MV-4-11 (cell line): Measurements from ENCODE around the gene C13orf46.
"Not testable (repeated sequence)": the region's sequence is repeated elsewhere in the genome, so short reads cannot be mapped to it uniquely, and the experiment has no call there.

Source experiments
- DNase-seq: peaks from one replicate; lab custom pipeline; 2025; lab: John Stamatoyannopoulos, UW

The C13orf46 gene

DNA sequence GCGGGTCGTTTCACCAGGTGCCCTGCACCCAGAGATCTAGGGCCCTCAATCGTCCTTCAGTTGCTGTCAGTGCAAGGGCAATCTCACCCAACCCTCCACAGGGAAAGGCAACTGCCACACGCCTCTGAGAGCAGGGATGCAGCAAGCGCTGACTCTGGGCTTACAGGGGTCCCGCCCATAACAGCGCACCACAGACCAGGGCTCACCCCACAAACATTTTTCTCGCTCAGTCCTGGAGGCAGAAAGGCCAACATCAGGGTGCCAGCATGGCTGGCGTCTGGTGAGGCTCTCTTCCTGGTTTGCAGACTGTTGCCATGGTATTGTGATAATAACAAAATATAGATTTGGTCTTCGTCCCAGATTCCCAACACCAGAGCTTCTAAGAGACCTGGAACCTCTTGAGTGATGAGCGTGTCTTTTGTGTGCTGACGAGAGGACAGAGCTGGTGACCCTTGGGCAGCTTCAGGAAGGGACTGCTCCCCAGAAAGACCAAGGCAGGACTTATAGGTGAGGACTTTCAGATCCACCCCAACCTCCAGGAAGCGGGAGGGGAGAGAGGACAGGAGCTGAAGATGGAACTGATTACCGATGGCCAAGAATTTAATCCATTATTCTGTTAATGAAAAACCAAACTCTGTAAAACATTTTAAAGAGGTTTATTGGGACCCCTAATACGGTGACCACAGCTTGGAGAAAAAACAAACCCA lies 51.3 kb downstream of the C13orf46 start:
- DNase-seq: no peak

GRCh38 chr13:113921763-113922162 lies 52.1 kb downstream of the C13orf46 start:
- DNase-seq: no peak

DNA sequence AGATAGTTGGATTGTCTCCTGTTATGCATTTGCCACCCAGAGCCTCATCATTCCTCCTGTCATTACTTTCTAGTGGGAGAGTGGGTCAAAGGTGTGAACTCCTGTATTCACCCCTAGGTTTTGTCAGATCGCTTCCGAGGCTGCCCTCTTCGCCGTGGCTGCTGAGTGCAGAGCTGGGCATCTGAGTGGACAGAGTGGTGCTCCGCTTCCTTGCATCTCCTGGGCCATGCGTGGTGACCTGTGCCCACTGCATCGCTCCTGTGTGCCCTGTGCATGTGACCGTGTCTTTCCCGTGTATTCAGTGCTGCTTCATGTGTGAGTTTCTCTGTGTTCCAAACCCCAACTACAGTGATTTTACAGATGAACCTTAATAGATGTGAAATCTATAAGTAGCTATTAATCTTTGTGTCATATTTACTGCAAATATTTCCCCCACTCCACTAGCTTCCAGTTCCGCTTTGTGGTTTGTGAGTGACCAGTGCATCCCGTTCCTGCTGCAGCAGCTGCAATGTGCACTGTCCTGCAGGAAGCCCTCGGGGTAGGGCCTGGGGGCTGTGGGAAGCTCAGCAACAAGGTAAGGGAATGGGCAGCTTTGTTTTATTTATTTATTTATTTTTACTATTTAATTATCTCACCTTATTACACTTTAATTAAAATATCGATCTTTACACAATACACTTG lies 53.1 kb downstream of the C13orf46 start:
- DNase-seq: peak; percentile 80

DNA sequence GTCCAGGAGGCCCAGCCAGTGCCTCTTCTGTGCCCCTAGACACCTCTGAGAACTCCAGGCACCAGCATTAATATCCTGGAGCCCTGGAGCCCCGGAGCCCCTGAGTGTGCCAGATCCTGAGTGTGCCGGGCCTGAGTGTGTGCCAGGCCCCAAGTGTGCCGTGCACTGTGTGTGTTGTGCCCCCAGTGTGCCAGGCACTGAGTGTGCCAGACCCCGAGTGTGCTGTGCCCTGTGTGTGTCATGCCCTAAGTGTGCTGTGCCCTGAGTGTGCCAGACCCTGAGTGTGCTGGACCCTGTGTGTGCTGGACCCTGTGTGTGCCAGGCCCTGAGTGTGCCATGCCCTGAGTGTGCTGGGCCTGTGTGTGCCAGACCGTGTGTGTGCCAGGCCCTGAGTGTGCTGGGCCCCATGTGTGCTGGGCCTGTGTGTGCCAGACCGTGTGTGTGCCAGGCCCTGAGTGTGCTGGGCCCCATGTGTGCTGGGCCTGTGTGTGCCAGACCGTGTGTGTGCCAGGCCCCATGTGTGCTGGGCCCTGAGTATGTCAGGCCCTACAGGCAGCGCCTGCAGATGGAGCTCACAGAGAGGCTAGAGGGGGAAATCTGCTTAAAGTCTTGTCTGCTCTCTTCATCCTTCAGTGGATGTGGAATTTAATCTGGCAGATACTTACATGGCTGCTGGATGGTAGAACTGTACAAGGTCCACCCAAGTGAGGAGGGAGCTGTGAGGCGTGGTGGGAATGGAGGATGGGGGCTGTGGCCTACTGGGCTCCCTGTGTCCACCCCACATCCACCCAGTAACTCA lies 53.9 kb downstream of the C13orf46 start:
- peak; percentile 19 for DNase-seq

DNA sequence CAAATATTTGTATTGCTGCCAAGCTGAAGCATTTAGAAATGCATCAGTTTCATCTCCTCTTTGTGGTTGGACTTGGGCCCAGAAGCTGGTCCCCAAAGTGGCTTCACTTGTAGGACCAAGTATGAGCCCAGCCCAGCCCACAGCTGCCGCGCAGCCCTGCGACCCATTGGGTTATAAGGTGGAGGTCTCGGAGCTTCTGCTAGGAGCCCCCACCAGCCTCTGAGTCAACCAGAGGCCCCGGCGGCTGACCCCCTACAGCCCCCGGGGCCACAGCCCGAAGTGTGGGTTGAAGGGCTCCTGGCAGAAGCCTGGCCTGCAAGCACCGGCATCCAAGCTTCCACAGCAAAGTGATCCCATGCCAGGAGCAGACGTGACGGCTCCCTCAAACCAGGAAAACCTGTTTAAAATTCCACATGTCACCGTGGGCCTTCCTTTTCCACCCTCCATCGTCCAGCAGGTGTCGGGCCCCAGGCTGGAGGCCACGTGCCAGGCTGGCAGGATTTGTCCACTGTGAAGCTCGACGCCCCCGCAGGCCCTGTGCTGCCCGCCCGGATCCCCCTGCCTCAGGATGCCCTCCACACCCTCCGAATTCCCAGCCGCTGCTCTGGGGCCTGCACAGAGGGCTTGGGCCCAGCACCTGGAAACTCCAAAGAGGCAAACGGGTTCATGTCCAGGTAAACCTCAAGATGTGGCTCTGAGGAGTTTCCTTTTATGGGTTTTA lies 54.7 kb downstream of the C13orf46 start:
- peak; percentile 45 for DNase-seq

- no peak for DNase-seq
Measured at GRCh38 chr13:113918580-113918979, 55.3 kb downstream of the C13orf46 start.

DNA sequence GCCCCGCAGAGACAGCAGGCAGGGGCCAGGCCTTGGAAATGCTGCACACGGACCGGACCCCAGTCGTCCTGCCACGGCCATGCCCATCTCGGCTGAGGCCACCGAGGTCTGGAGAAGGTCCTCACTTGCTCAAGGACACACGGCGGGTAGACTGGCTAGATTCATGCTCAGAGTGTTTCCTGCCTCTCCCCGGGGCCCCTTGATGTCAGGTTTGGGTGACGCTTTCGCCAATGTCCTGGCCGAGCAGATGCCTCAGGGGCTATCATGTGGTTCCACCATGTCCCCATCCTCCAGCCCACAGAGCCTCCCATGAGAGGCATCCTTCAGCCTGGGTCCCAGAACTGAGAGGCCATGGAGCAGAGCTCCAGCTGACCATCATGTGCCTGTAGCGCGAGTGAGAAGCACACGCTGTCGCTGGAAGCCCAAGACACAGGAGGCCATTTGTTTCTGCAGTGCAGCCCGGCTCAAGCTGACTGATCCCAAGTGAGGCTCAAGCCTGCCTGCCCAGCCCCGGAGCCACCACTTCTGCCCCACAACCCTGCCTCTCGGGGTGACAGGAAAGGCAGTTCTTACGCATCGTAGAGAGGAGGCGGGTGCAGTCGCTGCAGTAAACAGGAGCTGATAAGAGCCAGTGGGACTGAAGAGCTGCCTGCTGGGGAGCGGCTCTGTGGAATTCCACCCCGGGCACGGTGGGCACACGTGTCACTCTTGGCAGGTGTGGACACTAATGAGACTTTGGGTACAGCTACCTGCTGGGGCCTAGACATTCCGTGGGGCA lies 56.1 kb downstream of the C13orf46 start:
- no peak for DNase-seq

DNA sequence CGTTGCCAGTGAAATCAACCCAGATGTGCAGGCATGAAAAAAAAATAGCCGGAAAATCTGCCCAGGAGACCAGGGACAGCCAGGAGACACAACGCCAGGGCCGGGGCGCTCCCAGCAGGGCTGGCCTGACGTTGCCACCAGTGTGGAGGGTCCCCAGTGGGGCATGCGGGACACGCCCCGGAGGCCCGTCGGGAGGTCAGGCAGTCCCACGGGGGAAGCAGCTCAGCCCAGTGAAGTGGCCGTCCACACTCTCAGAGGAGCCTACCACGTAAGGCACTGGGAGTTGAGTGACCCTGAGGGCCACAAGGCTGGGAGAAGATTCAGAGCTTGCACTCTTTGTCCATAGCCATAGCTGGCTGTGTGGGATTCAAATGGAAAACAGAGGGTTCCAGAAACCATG lies 56.8 kb downstream of the C13orf46 start:
- no peak for DNase-seq

DNA sequence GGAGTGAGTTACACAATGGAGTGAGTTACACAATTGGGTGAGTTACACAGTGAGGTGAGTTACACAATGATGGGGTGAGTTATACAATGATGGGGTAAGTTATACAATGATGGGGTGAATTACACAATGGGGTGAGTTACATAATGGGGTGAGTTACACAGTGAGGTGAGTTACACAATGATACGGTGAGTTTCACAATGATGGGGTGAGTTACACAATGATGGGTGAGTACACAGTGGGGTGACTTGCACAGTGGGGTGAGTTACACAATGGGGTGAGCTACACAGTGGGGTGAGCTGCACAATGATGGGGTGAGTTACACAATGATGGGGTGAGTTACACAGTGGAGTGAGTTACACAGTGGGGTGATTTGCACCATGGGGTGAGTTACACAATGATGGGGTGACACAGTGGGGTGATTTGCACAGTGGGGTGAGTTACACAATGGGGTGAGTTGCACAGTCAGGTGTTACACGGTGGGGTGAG lies 57.5 kb downstream of the C13orf46 start:
- DNase-seq: peak; percentile 99

DNA sequence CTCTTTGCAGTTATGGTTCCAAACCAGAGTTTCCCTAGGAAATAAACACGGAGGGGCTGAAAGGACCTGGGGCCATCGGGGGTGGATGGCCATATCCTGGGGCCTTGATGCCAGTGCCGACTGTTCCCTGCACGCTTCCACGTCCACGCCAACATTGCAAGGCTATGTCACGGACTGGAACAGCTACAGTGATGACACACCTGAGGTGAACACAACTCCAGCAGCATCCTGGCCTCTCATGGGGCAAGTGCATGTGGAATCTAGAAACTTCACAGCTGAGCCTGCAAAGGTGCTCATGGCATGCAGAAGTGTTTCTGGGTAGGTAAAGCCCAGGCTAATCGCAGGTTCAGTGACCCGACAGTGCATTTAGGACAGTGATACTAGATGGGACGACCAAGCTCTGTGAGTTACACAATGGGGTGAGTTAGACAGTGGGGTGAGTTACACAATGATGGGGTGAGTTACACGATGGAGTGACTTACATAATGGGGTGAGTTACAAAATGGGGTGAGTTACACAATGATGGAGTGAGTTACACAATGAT lies 58.0 kb downstream of the C13orf46 start:
- DNase-seq: no peak

DNA sequence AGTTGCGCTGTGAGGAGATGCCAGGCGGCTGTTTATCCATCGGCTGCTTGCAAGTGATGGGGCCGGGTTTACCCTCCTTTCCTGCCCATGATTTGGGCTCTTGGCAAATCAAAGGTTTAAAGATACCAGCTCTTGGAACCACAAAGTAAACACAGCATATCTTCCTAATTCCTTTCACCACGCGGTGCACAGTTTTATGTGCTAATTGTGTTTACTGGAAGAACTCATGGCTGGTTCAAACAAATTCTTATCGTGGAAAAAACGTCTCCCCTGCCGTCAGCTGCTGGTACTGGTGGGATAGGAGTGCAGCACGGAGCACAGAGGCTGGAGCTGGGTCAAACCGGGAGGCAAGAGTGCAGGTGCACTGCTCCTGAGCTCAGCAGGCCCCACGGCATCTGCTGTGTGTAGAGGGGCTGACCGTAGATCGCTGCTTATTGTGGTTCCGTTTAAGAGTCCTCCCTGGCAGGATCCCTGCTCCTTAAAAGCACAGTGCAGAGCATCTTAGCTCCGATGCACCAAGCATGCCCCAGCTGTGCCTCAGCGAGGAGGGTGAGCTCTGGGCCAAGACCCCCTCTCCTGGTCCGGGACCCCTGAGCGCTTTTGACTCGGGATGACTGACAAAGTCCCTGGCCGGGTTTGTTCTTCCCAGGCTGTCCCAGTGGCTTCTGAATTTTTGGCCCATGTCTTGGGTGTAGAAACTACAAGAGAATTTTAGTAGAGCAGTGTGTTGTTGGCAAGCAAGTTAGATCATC lies 58.7 kb downstream of the C13orf46 start:
- DNase-seq: peak; percentile 58

GRCh38 chr13:113914333-113915011 lies 59.4 kb downstream of the C13orf46 start:
- DNase-seq: no peak

- not testable (repeated sequence) for DNase-seq
Measured at GRCh38 chr13:113913838-113914237, 60.0 kb downstream of the C13orf46 start.

- not testable (repeated sequence) for DNase-seq
Measured at GRCh38 chr13:113913408-113913807, 60.5 kb downstream of the C13orf46 start.

DNA sequence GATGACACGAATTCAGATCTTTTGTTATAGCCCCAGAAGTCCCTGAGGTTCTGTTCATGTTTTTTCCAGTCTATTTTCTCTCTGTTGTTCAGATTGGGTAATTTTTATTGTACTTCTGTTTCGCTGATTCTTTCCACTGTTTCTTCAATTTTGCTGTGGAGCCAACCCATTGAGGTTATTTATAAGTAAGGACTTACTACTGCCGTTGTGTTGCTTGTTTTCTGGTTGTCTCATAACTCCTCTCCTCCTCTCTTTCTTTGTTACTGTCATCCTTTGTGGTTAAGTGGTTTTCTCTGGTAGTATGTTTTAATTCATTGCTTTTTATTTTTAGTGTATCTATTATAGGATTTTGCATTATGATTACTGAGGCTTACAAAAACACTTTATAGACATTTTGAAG lies 61.3 kb downstream of the C13orf46 start:
- peak; percentile 80 for DNase-seq

- DNase-seq: peak; percentile 57
Measured at GRCh38 chr13:113907635-113908617, 66.0 kb downstream of the C13orf46 start.

- no peak for DNase-seq
Measured at GRCh38 chr13:113906571-113906970, 67.3 kb downstream of the C13orf46 start.

DNA sequence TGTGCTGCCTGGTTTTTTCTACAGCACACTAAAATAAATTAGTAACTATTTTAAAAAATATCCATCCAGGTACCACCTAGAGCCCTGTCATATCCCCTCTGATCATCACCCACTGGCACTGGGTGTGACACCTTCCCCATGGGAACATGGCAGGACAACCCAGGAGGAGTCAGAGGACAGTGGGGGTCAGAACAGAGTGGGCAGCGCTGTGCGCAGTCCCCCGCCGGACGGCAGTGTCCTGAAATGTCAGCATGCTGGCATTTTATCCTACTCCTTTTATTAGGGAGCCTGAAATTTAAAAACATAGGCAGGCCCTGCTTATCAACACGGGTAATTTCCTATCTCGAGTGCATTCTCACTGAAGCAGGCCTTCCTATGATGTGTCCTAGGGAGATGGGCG lies 67.9 kb downstream of the C13orf46 start:
- DNase-seq: no peak
